ENCODE results near the gene UGCG.
"Not testable (repeated sequence)": the region's sequence is repeated elsewhere in the genome, so short reads cannot be mapped to it uniquely, and the experiment has no call there.

DNA sequence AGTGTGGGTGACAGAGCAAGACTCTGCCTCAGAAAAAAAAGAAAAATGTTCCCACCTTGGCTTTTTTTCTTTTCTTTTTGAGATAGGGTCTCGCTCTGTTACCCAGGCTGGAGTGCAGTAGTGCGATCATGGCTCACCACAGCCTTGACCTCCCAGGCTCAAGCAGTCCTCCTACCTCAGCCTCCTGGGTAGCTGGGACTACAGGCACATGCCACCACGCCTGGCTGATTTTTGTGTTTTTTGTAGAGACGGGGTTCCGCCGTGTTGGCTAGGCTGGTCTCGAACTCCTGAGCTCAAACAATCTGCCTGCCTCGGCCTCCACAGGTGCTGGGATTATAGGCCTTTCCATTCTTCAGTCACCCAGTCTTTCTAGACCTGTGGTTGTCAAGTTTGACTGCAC, 6.9 kb downstream of the UGCG start:
- not testable (repeated sequence) for TF ChIP-seq POLR2A (IDR thresholded peaks at IDR 0.05)
- TF ChIP-seq, protein P1, sequence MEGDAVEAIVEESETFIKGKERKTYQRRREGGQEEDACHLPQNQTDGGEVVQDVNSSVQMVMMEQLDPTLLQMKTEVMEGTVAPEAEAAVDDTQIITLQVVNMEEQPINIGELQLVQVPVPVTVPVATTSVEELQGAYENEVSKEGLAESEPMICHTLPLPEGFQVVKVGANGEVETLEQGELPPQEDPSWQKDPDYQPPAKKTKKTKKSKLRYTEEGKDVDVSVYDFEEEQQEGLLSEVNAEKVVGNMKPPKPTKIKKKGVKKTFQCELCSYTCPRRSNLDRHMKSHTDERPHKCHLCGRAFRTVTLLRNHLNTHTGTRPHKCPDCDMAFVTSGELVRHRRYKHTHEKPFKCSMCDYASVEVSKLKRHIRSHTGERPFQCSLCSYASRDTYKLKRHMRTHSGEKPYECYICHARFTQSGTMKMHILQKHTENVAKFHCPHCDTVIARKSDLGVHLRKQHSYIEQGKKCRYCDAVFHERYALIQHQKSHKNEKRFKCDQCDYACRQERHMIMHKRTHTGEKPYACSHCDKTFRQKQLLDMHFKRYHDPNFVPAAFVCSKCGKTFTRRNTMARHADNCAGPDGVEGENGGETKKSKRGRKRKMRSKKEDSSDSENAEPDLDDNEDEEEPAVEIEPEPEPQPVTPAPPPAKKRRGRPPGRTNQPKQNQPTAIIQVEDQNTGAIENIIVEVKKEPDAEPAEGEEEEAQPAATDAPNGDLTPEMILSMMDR (IDR thresholded peaks at IDR 0.05), result not testable (repeated sequence)
